Trophoblast cell (in vitro differentiated cells and primary cell): Measurements from ENCODE around the gene RHOBTB3.

Experiments used
- DNase-seq, 2 donors: peaks; one replicate each; pipeline ENCODE4 v3.0.0-alpha.2; 2016
- H2AFZ ChIP-seq: 2 replicates; pipeline ENCODE4 v1.6.1; 2013; ENCODE audit warnings: low read length, moderate library complexity, mild to moderate bottlenecking; ENCODE audit not compliant: insufficient read depth, poor library complexity
- H2AK5ac ChIP-seq: 2 replicates; pipeline ENCODE4 v1.6.1; 2013; ENCODE audit warnings: mild to moderate bottlenecking, low read length
- H2BK120ac ChIP-seq: 2 replicates; pipeline ENCODE4 v1.6.1; 2013; ENCODE audit warnings: low read length, mild to moderate bottlenecking, moderate library complexity; ENCODE audit not compliant: insufficient read depth, poor library complexity
- H2BK12ac ChIP-seq: 2 replicates; pipeline ENCODE4 v1.6.1; 2013; ENCODE audit warnings: mild to moderate bottlenecking, low read length, moderate library complexity
- H2BK5ac ChIP-seq: 2 replicates; pipeline ENCODE4 v1.6.1; 2013; ENCODE audit warnings: low read length, low read depth, moderate library complexity, mild to moderate bottlenecking; ENCODE audit not compliant: poor library complexity
- H3K14ac ChIP-seq: 2 replicates; pipeline ENCODE4 v1.6.1; 2013; ENCODE audit warnings: mild to moderate bottlenecking, low read length
- H3K18ac ChIP-seq: 2 replicates; pipeline ENCODE4 v1.6.1; 2013; ENCODE audit warnings: mild to moderate bottlenecking, low read length
- H3K23ac ChIP-seq: 2 replicates; pipeline ENCODE4 v1.6.1; 2013; ENCODE audit warnings: low read length
- H3K27ac ChIP-seq: 2 replicates; pipeline ENCODE4 v1.5.1; 2013; ENCODE audit warnings: low read depth, mild to moderate bottlenecking, inconsistent platforms, low read length, moderate library complexity
- H3K27me3 ChIP-seq: 2 replicates; pipeline ENCODE4 v1.6.1; 2013; ENCODE audit warnings: inconsistent platforms, mild to moderate bottlenecking, low read length, moderate library complexity; ENCODE audit not compliant: insufficient read depth
- H3K36me3 ChIP-seq, 2 experiments: 1 replicate in 1 of 2; 2 replicates in 1 of 2; pipeline ENCODE4 v1.6.1; 2013; ENCODE audit warnings: low read length in 2 of 2, mild to moderate bottlenecking in 2 of 2, moderate library complexity in 1 of 2; ENCODE audit not compliant: insufficient read depth in 2 of 2, control insufficient read depth in 1 of 2
- H3K4ac ChIP-seq: 2 replicates; pipeline ENCODE4 v1.6.1; 2013; ENCODE audit warnings: low read depth, mild to moderate bottlenecking, low read length, moderate library complexity
- H3K4me1 ChIP-seq, 2 experiments: 1 replicate in 1 of 2; 2 replicates in 1 of 2; pipeline ENCODE4 v1.6.1; 2013; ENCODE audit warnings: low read length in 2 of 2, mild to moderate bottlenecking in 2 of 2, moderate library complexity in 1 of 2; ENCODE audit not compliant: insufficient read depth in 2 of 2, control insufficient read depth in 1 of 2
- H3K4me2 ChIP-seq: 2 replicates; pipeline ENCODE4 v1.6.1; 2013; ENCODE audit warnings: inconsistent platforms, mild to moderate bottlenecking, low read length, moderate library complexity
- H3K4me3 ChIP-seq: 2 replicates; pipeline ENCODE4 v1.5.1; 2013; ENCODE audit warnings: mild to moderate bottlenecking, low read depth, low read length, inconsistent platforms
- H3K79me1 ChIP-seq: one replicate; pipeline ENCODE4 v1.6.1; 2013; ENCODE audit warnings: low read length
- H3K79me2 ChIP-seq: 2 replicates; pipeline ENCODE4 v1.6.1; 2013; ENCODE audit warnings: low read length, mild to moderate bottlenecking; ENCODE audit not compliant: control insufficient read depth, insufficient read depth, poor library complexity
- H3K9ac ChIP-seq: 2 replicates; pipeline ENCODE4 v1.6.1; 2013; ENCODE audit warnings: mild to moderate bottlenecking, low read length
- H3K9me3 ChIP-seq: 2 replicates; pipeline ENCODE4 v1.6.1; 2013; ENCODE audit warnings: low read depth, mild to moderate bottlenecking, control low read depth, inconsistent platforms, low read length; ENCODE audit not compliant: insufficient read depth
- H4K12ac ChIP-seq: 2 replicates; pipeline ENCODE4 v1.6.1; 2013; ENCODE audit warnings: low read depth, mild to moderate bottlenecking, low read length, moderate library complexity
- H4K8ac ChIP-seq: 2 replicates; pipeline ENCODE4 v1.6.1; 2013; ENCODE audit warnings: low read depth, mild to moderate bottlenecking, low read length, moderate library complexity
- H4K91ac ChIP-seq: one replicate; pipeline ENCODE4 v1.6.1; 2013; ENCODE audit warnings: low read depth, mild to moderate bottlenecking, low read length, moderate library complexity
- WGBS: extraction: QIAGEN DNeasy Blood & Tissue Kit; methylation state at CpG from one replicate; pipeline ENCODE4 v1.1.7; 2013; ENCODE audit warnings: missing lambda C conversion rate; ENCODE audit not compliant: insufficient read length, insufficient coverage; ENCODE audit errors: extremely low coverage; 5-methylcytosine and 5-hydroxymethylcytosine counted together

The RHOBTB3 gene

GRCh38 chr5:95738072-95738471 is 6.9 kb downstream of the RHOBTB3 start:
- no peak overlapping the region for H3K4me3 ChIP-seq
- H3K18ac ChIP-seq, result no peak overlapping the region

GRCh38 chr5:95738834-95739233 is 7.7 kb downstream of the RHOBTB3 start:
- no peak overlapping the region for H2BK5ac ChIP-seq
- no peaks in the 10 kb centered on the region for H3K9me3 ChIP-seq
- peaks cover 25 to 38% of the 10 kb centered on the region in 2 experiments for H3K36me3 ChIP-seq
- H4K12ac ChIP-seq, result no peak overlapping the region
- H2AK5ac ChIP-seq, result no peak overlapping the region
- no peak overlapping the region for H3K23ac ChIP-seq
- H3K4me3 ChIP-seq, result no peak overlapping the region
- no peak overlapping the region for H4K91ac ChIP-seq
- H3K14ac ChIP-seq, result no peak overlapping the region
- no peak overlapping the region for H4K8ac ChIP-seq
- H3K4me2 ChIP-seq, result no peak overlapping the region
- no peak overlapping the region for H3K18ac ChIP-seq
- no CpG with 5 or more reads among the region's 4 CpGs for WGBS
- no peak overlapping the region for H2BK120ac ChIP-seq
- H3K27me3 ChIP-seq, result no peaks in the 10 kb centered on the region
- H3K9ac ChIP-seq, result no peak overlapping the region
- H3K79me2 ChIP-seq, result peaks cover 3% of the 10 kb centered on the region
- no peak overlapping the region for H3K27ac ChIP-seq
- H3K4ac ChIP-seq, result no peak overlapping the region
- peaks cover 0 to 7% of the 10 kb centered on the region in 2 experiments for H3K4me1 ChIP-seq
- H2BK12ac ChIP-seq, result no peak overlapping the region
- H2AFZ ChIP-seq, result no peak overlapping the region
- no peaks in the 10 kb centered on the region for H3K79me1 ChIP-seq
- DNase-seq, result no peak

More at GRCh38 chr5:95738072-95738471, 6.9 kb downstream of the RHOBTB3 start:
- Histone ChIP-seq H2AK5ac (no peak overlapping the region), H3K4ac (no peak overlapping the region), H3K9me3 (no peaks in the 10 kb centered on the region), H3K79me2 (peaks cover 3% of the 10 kb centered on the region), H3K9ac (no peak overlapping the region), H3K23ac (no peak overlapping the region), H4K91ac (no peak overlapping the region), H3K27me3 (no peaks in the 10 kb centered on the region), H2BK120ac (no peak overlapping the region), H3K79me1 (no peaks in the 10 kb centered on the region), H3K36me3 (peaks cover 19 to 31% of the 10 kb centered on the region in 2 experiments), H3K27ac (no peak overlapping the region), H4K8ac (no peak overlapping the region), H2BK5ac (no peak overlapping the region), H2BK12ac (no peak overlapping the region), H3K4me2 (no peak overlapping the region), H3K4me1 (peaks cover 0 to 5% of the 10 kb centered on the region in 2 experiments), H4K12ac (no peak overlapping the region), H2AFZ (no peak overlapping the region), H3K14ac (no peak overlapping the region)
- WGBS, result no CpG with 5 or more reads among the region's 4 CpGs
- no peak for DNase-seq

GRCh38 chr5:95739857-95740256 is 8.7 kb downstream of the RHOBTB3 start:
- Histone ChIP-seq H3K4me3 (no peak overlapping the region), H3K4me2 (no peak overlapping the region), H3K18ac (no peak overlapping the region), H3K14ac (no peak overlapping the region), H3K4me1 (peaks cover 0 to 7% of the 10 kb centered on the region in 2 experiments), H3K27me3 (no peaks in the 10 kb centered on the region), H3K27ac (no peak overlapping the region), H2AFZ (no peak overlapping the region), H4K12ac (no peak overlapping the region), H3K4ac (no peak overlapping the region), H3K79me1 (no peaks in the 10 kb centered on the region), H3K9me3 (no peaks in the 10 kb centered on the region), H3K79me2 (peaks cover 3% of the 10 kb centered on the region), H2BK120ac (no peak overlapping the region), H4K8ac (no peak overlapping the region), H2AK5ac (no peak overlapping the region), H3K9ac (no peak overlapping the region), H3K23ac (no peak overlapping the region), H4K91ac (no peak overlapping the region), H3K36me3 (peaks cover 28 to 46% of the 10 kb centered on the region in 2 experiments), H2BK12ac (no peak overlapping the region), H2BK5ac (no peak overlapping the region)
- no peak for DNase-seq
- WGBS, result no CpG with 5 or more reads among the region's 2 CpGs

DNA sequence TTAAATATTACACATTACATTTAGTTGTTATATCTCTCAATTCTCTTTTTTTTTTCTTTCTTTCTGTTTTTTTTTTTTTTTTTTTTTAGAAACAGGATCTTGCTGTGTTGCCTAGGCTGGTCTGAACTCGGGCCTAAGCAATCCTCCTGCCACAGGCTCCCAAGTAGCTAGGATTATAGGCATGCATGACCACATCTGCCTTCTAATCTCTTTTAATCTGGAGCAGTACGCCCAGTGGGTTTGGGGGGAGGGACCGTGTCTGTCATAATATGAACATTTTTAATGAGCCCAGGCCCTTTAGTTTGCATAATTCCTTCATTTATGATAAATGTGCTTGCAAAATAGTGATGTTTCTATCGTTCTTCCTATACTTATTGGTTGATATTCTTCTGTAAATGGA is 10.3 kb downstream of the RHOBTB3 start:
- Histone ChIP-seq H3K27me3 (no peaks in the 10 kb centered on the region), H2BK120ac (no peak overlapping the region), H2AK5ac (no peak overlapping the region), H3K9ac (no peak overlapping the region), H4K12ac (no peak overlapping the region), H3K4me1 (peaks cover 0 to 3% of the 10 kb centered on the region in 2 experiments), H3K23ac (no peak overlapping the region), H2BK5ac (no peak overlapping the region), H3K4me3 (no peak overlapping the region), H3K4me2 (no peak overlapping the region), H3K4ac (no peak overlapping the region), H3K9me3 (no peaks in the 10 kb centered on the region), H4K8ac (no peak overlapping the region), H2AFZ (no peak overlapping the region), H3K27ac (no peak overlapping the region), H3K18ac (no peak overlapping the region), H3K36me3 (peaks cover 26 to 42% of the 10 kb centered on the region in 2 experiments), H3K14ac (no peak overlapping the region), H2BK12ac (no peak overlapping the region), H4K91ac (no peak overlapping the region), H3K79me2 (no peaks in the 10 kb centered on the region), H3K79me1 (no peaks in the 10 kb centered on the region)
- DNase-seq, result no peak
- no CpG with 5 or more reads among the region's 4 CpGs for WGBS
